Nephron progenitor cell (in vitro differentiated cells): Measurements from ENCODE around the gene DHX16.
"Not testable (repeated sequence)": the region's sequence is repeated elsewhere in the genome, so short reads cannot be mapped to it uniquely, and the experiment has no call there.

Experiments used
- DNase-seq: peaks from one replicate; pipeline ENCODE4 v3.0.0; 2021
- H3K27ac Mint-ChIP-seq: 2 replicates; pipeline ENCODE4 v1.8.0; 2021; ENCODE audit warnings: mild to moderate bottlenecking, moderate library complexity, mixed read lengths
- H3K27me3 Mint-ChIP-seq: 2 replicates; pipeline ENCODE4 v1.8.0; 2021; ENCODE audit warnings: mild to moderate bottlenecking, low read depth, mixed read lengths; ENCODE audit not compliant: poor library complexity
- H3K36me3 Mint-ChIP-seq: 2 replicates; pipeline ENCODE4 v1.8.0; 2021; ENCODE audit warnings: low read depth, mixed read lengths
- H3K4me1 Mint-ChIP-seq: 2 replicates; pipeline ENCODE4 v1.8.0; 2021; ENCODE audit warnings: mixed read lengths
- H3K4me3 Mint-ChIP-seq: 2 replicates; pipeline ENCODE4 v1.8.0; 2021; ENCODE audit warnings: mild to moderate bottlenecking, moderate library complexity, mixed read lengths
- H3K9me3 Mint-ChIP-seq: 2 replicates; pipeline ENCODE4 v1.8.0; 2021; ENCODE audit warnings: mild to moderate bottlenecking, moderate library complexity, mixed read lengths
- TF ChIP-seq, protein P1 (sequence below): fragments of 200-600 bp; sonication (generic); IDR thresholded peaks from 2 replicates; pipeline ENCODE4 v1.5.0; 2021; ENCODE audit warnings: antibody characterized with exemption

Gene DHX16

DNA sequence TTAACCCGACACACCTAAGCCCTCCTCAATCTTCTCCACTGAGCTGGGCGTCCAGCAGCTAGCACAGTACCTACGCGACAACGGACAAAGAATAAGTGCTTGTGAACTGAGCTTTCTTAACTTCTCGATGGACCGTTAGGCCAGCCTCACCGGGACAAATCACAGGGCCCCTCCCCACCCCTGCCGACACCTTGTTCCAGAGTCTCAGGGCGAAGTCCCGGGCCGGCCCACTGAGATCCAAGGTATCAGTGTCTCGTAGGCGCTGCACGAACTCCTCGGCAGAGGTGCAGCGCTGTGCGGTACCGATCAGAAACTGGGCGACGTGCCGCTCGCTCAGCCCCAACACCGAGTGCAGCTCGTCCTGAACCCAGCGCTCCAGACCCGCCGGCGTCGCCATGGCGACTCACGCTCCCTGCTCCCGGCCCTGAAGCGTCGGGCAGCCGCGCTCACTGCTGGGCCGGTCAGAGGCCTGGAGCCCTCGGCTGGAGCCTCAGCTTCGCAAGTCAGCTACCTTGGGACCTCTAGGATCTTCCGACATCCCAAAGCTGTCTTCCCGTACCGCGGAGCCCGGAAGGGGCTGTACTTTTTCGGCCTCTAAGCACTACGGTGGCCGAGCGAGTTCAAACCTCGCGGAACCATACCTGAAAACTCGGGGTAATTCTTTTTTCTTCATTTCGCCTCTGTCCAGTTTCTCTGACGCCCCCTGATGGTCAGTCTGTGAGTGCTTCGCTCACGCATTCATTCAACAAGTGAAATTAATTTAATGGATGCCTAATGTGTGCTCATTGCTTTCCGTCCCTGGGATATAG lies at the start of gene DHX16:
Gene DHX16, minus strand, starts transcription at position 562 of the 809 bp plus-strand sequence. Its CDS starts 165 bp downstream, at position 397.
- Mint-ChIP-seq H3K4me3 (peak within 1 kb of the TSS; percentile 84), H3K27ac (peak within 1 kb of the TSS; percentile 30), H3K4me1 (peaks cover 24% of the 10 kb centered on the region), H3K9me3 (no peaks in the 10 kb centered on the region), H3K36me3 (peaks cover 37% of the 10 kb centered on the region), H3K27me3 (peaks cover 4% of the 10 kb centered on the region)
- TF ChIP-seq, protein P1, sequence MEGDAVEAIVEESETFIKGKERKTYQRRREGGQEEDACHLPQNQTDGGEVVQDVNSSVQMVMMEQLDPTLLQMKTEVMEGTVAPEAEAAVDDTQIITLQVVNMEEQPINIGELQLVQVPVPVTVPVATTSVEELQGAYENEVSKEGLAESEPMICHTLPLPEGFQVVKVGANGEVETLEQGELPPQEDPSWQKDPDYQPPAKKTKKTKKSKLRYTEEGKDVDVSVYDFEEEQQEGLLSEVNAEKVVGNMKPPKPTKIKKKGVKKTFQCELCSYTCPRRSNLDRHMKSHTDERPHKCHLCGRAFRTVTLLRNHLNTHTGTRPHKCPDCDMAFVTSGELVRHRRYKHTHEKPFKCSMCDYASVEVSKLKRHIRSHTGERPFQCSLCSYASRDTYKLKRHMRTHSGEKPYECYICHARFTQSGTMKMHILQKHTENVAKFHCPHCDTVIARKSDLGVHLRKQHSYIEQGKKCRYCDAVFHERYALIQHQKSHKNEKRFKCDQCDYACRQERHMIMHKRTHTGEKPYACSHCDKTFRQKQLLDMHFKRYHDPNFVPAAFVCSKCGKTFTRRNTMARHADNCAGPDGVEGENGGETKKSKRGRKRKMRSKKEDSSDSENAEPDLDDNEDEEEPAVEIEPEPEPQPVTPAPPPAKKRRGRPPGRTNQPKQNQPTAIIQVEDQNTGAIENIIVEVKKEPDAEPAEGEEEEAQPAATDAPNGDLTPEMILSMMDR, result peak; percentile 71
- DNase-seq, result peak; percentile 92

DNA sequence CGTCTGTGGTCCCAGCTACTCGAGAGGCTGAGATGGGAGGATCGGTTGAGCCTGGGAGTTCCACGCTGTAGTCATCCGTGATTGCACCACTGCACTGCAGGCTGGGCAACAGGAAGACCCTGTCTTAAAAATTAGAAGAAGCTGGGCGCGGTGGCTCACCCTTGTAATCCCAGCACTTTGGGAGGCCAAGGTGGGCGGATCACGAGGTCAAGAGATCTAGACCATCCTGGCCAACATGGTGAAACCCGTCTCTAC lies 49.1 kb upstream of the DHX16 start:
- DNase-seq, H3K27me3 Mint-ChIP-seq, H3K9me3 Mint-ChIP-seq: not testable (repeated sequence)
- Mint-ChIP-seq H3K27ac (peak overlapping the region; percentile 98), H3K4me3 (peak overlapping the region; percentile 97), H3K36me3 (peaks cover 48% of the 10 kb centered on the region), H3K4me1 (peaks cover 57% of the 10 kb centered on the region)

GRCh38 chr6:30721198-30722024 lies 48.6 kb upstream of the DHX16 start:
- peak; percentile 95 for DNase-seq
- peaks cover 62% of the 10 kb centered on the region for H3K4me1 Mint-ChIP-seq
- H3K27ac Mint-ChIP-seq, result peak overlapping the region; percentile 98
- peak overlapping the region; percentile 97 for H3K4me3 Mint-ChIP-seq
- H3K9me3 Mint-ChIP-seq, result no peaks in the 10 kb centered on the region
- peaks cover 3% of the 10 kb centered on the region for H3K27me3 Mint-ChIP-seq
- H3K36me3 Mint-ChIP-seq, result peaks cover 48% of the 10 kb centered on the region
- TF ChIP-seq, protein P1, result peak; percentile 10

- H3K27me3 Mint-ChIP-seq, result peaks cover 3% of the 10 kb centered on the region
- peaks cover 52% of the 10 kb centered on the region for H3K36me3 Mint-ChIP-seq
Measured at GRCh38 chr6:30720738-30721197, 48.0 kb upstream of the DHX16 start.

GRCh38 chr6:30719791-30720737 lies 47.3 kb upstream of the DHX16 start, which contains the start of gene TUBB:
Gene TUBB (plus strand): TSS chr6:30720352. CDS start chr6:30720507, 155 bp downstream.
- peaks cover 3% of the 10 kb centered on the region for H3K27me3 Mint-ChIP-seq
- TF ChIP-seq, protein P1, result no peak
- peak within 1 kb of the TSS; percentile 97 for H3K27ac Mint-ChIP-seq
- H3K36me3 Mint-ChIP-seq, result peaks cover 55% of the 10 kb centered on the region
- DNase-seq, result peak; percentile 96
- peak within 1 kb of the TSS; percentile 97 for H3K4me3 Mint-ChIP-seq
- no peaks in the 10 kb centered on the region for H3K9me3 Mint-ChIP-seq
- peaks cover 68% of the 10 kb centered on the region for H3K4me1 Mint-ChIP-seq

More at GRCh38 chr6:30720738-30721197, 48.0 kb upstream of the DHX16 start:
- Mint-ChIP-seq H3K27ac (peak overlapping the region; percentile 97), H3K4me3 (peak overlapping the region; percentile 97), H3K9me3 (no peaks in the 10 kb centered on the region), H3K4me1 (peaks cover 68% of the 10 kb centered on the region)
- TF ChIP-seq, protein P1, result no peak
- DNase-seq, result peak; percentile 52
